GM12878 (cell line): ENCODE measurements around the gene GALK1. TPM values are rescaled to one million over a fixed set of nuclear protein-coding genes. Genes with fewer than 3 reads are reported as not detected.
"Not testable (repeated sequence)": the region's sequence is repeated elsewhere in the genome, so short reads cannot be mapped to it uniquely, and the experiment has no call there.

ENCODE experiments used
- ATAC-seq: fragments of 200-7000 bp; cut with Tn5 transposase; 3 replicates; pipeline ENCODE4 v1.9.1; 2020; ENCODE audit warnings: mild to moderate bottlenecking, moderate library complexity
- BruUV-seq: library from RNA; stranded (reverse); fragments of 400-500 nt; replicated peaks from 2 replicates; lab custom pipeline; 2021; lab: Mats Ljungman, UMichigan
- CTCF ChIA-PET: fragments of 300-600 bp; sonication (Branson Sonifier 250); formaldehyde crosslinking; extraction: SDS; loops from one replicate; lab custom pipeline; 2021; ENCODE audit warnings: inconsistent platforms; lab: Yijun Ruan, JAX
- POLR2A ChIA-PET: fragments of 350-600 bp; formaldehyde crosslinking; extraction: SDS; loops from one replicate; lab custom pipeline; 2021; ENCODE audit warnings: inconsistent platforms; lab: Charles Lee
- RAD21 ChIA-PET: fragments of 300-600 bp; sonication (Branson Sonifier 250); formaldehyde crosslinking; loops from one replicate; lab custom pipeline; 2023; ENCODE audit warnings: antibody characterized with exemption; ENCODE audit not compliant: unreplicated experiment; lab: Charles Lee
- SMC1A ChIA-PET: fragments of 300-600 bp; sonication (Branson Sonifier 250); formaldehyde crosslinking; loops from one replicate; lab custom pipeline; 2023; ENCODE audit not compliant: unreplicated experiment, uncharacterized antibody; lab: Charles Lee
- DNase-seq: peaks from one replicate; pipeline ENCODE4 v3.0.0-alpha.2; 2011; ENCODE audit warnings: low read depth, low spot score
- FAIRE-seq: peaks from 3 replicates; lab custom pipeline; 2011; peaks lifted over from hg19 to GRCh38; lab: Jason Lieb, UNC
- H2AFZ ChIP-seq: 2 replicates; pipeline ENCODE4 v1.6.0; 2011; ENCODE audit warnings: low read depth, low read length, control low read depth; ENCODE audit not compliant: control insufficient read depth
- H3K27ac ChIP-seq: 2 replicates; pipeline ENCODE4 v1.5.1; 2011; ENCODE audit warnings: control low read depth; ENCODE audit not compliant: control insufficient read depth, insufficient read depth
- H3K27me3 ChIP-seq, 2 experiments: replicated peaks in 1 of 2; 2 replicates each; pipeline versions ENCODE4 v1.6.0 to v1.6.1; 2011; ENCODE audit warnings: low read length in 1 of 2; ENCODE audit not compliant: control insufficient read depth in 2 of 2, insufficient read depth in 2 of 2
- H3K36me3 ChIP-seq, 2 experiments: 2 replicates each; pipeline ENCODE4 v1.5.1; 2011; ENCODE audit warnings: low read length in 1 of 2; ENCODE audit not compliant: control insufficient read depth in 2 of 2, insufficient read depth in 2 of 2
- H3K4me1 ChIP-seq: 2 replicates; pipeline ENCODE4 v1.6.1; 2011; ENCODE audit warnings: mild to moderate bottlenecking, low read length, moderate library complexity, mixed read lengths; ENCODE audit not compliant: control insufficient read depth, insufficient read depth
- H3K4me2 ChIP-seq: 2 replicates; pipeline ENCODE4 v1.6.0; 2011; ENCODE audit warnings: control low read depth; ENCODE audit not compliant: control insufficient read depth, insufficient read depth
- H3K4me3 ChIP-seq: fragments of 200-600 bp; sonication (generic); 2 replicates; pipeline ENCODE4 v1.5.1; 2016
- H3K79me2 ChIP-seq: 2 replicates; pipeline ENCODE4 v1.6.0; 2011; ENCODE audit warnings: low read length; ENCODE audit not compliant: control insufficient read depth, insufficient read depth
- H3K9ac ChIP-seq: 2 replicates; pipeline ENCODE4 v1.8.0; 2011; ENCODE audit warnings: low read length, control low read depth, mixed read lengths; ENCODE audit not compliant: control insufficient read depth, insufficient read depth
- H3K9me3 ChIP-seq: replicated peaks from 3 replicates; pipeline ENCODE4 v1.5.1; 2011; ENCODE audit warnings: mild to moderate bottlenecking, low read length; ENCODE audit not compliant: control insufficient read depth, insufficient read depth
- H4K20me1 ChIP-seq: 2 replicates; pipeline ENCODE4 v1.6.0; 2011; ENCODE audit not compliant: control insufficient read depth, insufficient read depth
- CHD1 ChIP-seq: IDR thresholded peaks from 2 replicates; pipeline ENCODE4 v1.6.1; 2012; ENCODE audit warnings: low read depth, low read length, improper control_type of control experiment
- KAT2A ChIP-seq: conservative IDR thresholded peaks from 2 replicates; pipeline ENCODE4 v1.6.1; 2011; ENCODE audit warnings: low read depth, low read length; ENCODE audit not compliant: control insufficient read depth
- SUPT20H ChIP-seq: IDR thresholded peaks from 2 replicates; pipeline ENCODE4 v1.6.1; 2011; ENCODE audit warnings: low read depth, mild to moderate bottlenecking, low read length, moderate library complexity, borderline replicate concordance; ENCODE audit not compliant: control insufficient read depth
- WGBS: methylation state at CpG from one replicate; pipeline ENCODE4 v1.1.6; 2016; ENCODE audit warnings: low lambda C conversion rate; ENCODE audit not compliant: insufficient replicate concordance, insufficient coverage; ENCODE audit errors: missing lambda C conversion rate; 5-methylcytosine and 5-hydroxymethylcytosine counted together
- in situ Hi-C: fragments of 300-500 bp; cut with MboI; formaldehyde crosslinking; loops from 9 replicates; pipeline ENCODE4 v1.14.3; 2018; ENCODE audit warnings: mixed read lengths
- intact Hi-C: fragments of 100-400 bp; cut with micrococcal nuclease; formaldehyde crosslinking; loops from one replicate; pipeline ENCODE4 v1.14.2; 2022; ENCODE audit not compliant: unreplicated experiment
- polyA plus RNA-seq, 11 experiments: library from polyadenylated mRNA; depleted of rRNA in 4 of 11; unstranded in 6 of 11; stranded (reverse) in 5 of 11; fragments of >200 nt; fragmentation: Nextera tagmentation in 4 of 11; fragmentation: Illumina TruSeq in 1 of 11; extraction: Ambion mirVana in 4 of 11; extraction: Trizol in 1 of 11; gene quantifications; 1 replicate in 1 of 11; 2 replicates in 10 of 11; pipeline versions ENCODE4 v1.2.1 to v1.2.3, GENCODE V29; 2011 to 2016; ENCODE audit warnings: inconsistent platforms in 2 of 11, missing spikeins in 2 of 11, low read depth in 1 of 11
- total RNA-seq, 4 experiments: library from RNA; depleted of rRNA in 3 of 4; stranded (reverse); fragments of >200 nt in 3 of 4; fragmentation: Illumina TruSeq in 1 of 4; extraction: Trizol in 1 of 4; gene quantifications; 2 replicates each; pipeline versions ENCODE4 v1.2.1 to v1.2.3, GENCODE V29; 2013 to 2021
- TF ChIP-seq, protein P1 (sequence below): fragments of 450-650 bp; IDR thresholded peaks from 2 replicates; pipeline ENCODE4 v1.6.1; 2017; ENCODE audit warnings: mild to moderate bottlenecking, low read depth, inconsistent platforms; ENCODE audit not compliant: poor library complexity, severe bottlenecking
- TF ChIP-seq, protein P2 (sequence below): IDR thresholded peaks from 2 replicates; pipeline ENCODE4 v1.6.1; 2012; ENCODE audit warnings: mild to moderate bottlenecking, low read depth, low read length
- TF ChIP-seq, protein P3 (sequence below): IDR thresholded peaks from 2 replicates; pipeline ENCODE4 v1.6.1; 2012; ENCODE audit warnings: low read depth, low read length, improper control_type of control experiment

The GALK1 gene
- total and polyA plus RNA-seq, 10 of the 15 experiments (the other 5 are each of a cell fraction or from before 2014, with no cell fraction given) = 0.21 to 43.8 (median 21.4) TPM

DNA sequence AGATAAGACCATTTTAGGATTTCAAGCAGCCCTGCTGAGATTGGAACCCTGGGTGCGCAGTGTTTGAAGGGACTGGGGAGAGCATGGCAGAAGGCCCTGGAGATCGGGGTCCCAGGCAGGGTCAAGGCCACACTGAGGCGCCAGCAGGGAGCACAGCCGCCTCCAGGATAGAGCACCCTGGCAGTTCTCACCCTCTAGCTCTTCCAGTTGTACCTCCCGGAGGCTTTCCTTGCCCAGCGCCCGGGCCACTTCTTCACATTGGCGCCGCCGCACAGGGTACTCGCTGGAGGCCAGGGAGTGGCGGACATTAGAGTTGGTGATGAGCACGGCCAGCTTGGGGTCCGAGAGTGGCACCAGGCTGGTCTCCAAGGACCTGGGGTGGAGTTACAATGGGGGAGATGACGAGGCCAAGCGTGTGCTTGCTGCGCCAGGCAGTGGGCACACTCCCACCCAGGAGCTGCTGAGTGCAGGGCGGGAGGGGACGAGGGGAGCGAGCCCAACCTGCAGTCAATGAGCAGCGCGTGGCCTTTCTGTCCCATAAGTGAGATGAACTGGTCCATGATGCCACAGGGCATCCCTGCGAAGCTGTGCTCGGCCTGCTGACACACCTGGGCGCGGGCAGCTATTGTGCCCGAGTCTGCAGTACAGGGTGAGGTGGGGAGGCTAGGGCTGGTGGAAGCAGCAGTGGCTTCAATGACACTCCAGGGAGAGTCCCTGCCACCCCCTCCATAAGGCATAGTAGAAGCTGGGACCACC is 2.3 kb downstream of the GALK1 start (continued):
- TF ChIP-seq, protein P1, sequence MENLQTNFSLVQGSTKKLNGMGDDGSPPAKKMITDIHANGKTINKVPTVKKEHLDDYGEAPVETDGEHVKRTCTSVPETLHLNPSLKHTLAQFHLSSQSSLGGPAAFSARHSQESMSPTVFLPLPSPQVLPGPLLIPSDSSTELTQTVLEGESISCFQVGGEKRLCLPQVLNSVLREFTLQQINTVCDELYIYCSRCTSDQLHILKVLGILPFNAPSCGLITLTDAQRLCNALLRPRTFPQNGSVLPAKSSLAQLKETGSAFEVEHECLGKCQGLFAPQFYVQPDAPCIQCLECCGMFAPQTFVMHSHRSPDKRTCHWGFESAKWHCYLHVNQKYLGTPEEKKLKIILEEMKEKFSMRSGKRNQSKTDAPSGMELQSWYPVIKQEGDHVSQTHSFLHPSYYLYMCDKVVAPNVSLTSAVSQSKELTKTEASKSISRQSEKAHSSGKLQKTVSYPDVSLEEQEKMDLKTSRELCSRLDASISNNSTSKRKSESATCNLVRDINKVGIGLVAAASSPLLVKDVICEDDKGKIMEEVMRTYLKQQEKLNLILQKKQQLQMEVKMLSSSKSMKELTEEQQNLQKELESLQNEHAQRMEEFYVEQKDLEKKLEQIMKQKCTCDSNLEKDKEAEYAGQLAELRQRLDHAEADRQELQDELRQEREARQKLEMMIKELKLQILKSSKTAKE = no peak
- no peak for TF ChIP-seq KAT2A
- TF ChIP-seq, protein P2, sequence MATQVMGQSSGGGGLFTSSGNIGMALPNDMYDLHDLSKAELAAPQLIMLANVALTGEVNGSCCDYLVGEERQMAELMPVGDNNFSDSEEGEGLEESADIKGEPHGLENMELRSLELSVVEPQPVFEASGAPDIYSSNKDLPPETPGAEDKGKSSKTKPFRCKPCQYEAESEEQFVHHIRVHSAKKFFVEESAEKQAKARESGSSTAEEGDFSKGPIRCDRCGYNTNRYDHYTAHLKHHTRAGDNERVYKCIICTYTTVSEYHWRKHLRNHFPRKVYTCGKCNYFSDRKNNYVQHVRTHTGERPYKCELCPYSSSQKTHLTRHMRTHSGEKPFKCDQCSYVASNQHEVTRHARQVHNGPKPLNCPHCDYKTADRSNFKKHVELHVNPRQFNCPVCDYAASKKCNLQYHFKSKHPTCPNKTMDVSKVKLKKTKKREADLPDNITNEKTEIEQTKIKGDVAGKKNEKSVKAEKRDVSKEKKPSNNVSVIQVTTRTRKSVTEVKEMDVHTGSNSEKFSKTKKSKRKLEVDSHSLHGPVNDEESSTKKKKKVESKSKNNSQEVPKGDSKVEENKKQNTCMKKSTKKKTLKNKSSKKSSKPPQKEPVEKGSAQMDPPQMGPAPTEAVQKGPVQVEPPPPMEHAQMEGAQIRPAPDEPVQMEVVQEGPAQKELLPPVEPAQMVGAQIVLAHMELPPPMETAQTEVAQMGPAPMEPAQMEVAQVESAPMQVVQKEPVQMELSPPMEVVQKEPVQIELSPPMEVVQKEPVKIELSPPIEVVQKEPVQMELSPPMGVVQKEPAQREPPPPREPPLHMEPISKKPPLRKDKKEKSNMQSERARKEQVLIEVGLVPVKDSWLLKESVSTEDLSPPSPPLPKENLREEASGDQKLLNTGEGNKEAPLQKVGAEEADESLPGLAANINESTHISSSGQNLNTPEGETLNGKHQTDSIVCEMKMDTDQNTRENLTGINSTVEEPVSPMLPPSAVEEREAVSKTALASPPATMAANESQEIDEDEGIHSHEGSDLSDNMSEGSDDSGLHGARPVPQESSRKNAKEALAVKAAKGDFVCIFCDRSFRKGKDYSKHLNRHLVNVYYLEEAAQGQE = no peak
- TF ChIP-seq, protein P3, sequence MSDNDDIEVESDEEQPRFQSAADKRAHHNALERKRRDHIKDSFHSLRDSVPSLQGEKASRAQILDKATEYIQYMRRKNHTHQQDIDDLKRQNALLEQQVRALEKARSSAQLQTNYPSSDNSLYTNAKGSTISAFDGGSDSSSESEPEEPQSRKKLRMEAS = no peak
- no peak for TF ChIP-seq CHD1
- TF ChIP-seq SUPT20H = no peak

DNA sequence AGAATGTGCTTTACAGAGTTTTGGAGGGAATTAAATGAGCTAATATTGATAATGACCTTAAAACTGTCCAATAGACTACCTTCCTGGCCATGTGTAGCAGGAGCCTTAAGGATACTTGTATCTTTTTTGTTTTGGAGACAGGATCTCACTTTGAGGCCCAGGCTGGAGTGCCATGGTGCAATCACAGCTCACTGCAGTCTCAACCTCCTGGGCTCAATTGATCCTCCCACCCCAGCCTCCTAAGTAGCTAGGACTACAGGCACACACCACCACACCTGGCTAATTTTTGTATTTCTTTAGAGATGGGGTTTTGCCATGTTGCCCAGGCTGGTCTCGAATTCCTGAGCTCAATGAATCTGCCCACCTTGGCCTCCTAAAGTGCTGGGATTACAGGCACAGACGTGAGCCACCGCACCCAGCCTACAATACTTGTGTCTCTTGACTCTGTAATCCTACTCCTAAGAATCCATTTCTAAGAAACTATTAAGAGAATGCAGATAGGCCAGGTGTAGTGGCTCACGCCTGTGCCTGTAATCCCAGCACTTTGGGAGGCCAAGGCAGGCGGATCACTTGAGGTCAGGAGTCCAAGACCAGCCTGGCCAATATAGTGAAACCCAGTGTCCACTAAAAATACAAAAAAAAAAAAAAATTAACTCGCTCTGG is 4.9 kb downstream of the GALK1 start:
- H3K36me3 ChIP-seq, H2AFZ ChIP-seq, FAIRE-seq, H3K9ac ChIP-seq, H3K27ac ChIP-seq, H4K20me1 ChIP-seq, H3K9me3 ChIP-seq, ATAC-seq, in situ Hi-C loops, BruUV-seq, intact Hi-C loops, H3K27me3 ChIP-seq, H3K4me3 ChIP-seq, H3K79me2 ChIP-seq, RAD21 ChIA-PET, DNase-seq, H3K4me2 ChIP-seq: not testable (repeated sequence)
- ChIA-PET SMC1A (interaction anchor here (0.9 kb wide), 1 partner anchor 99 kb away, joined by 3 read pairs; no protein-coding TSS in a partner anchor), POLR2A (interaction anchor here (0.6 to 1.5 kb wide), 2 partner anchors 9 to 105 kb away, joined by 3 to 4 read pairs; no protein-coding TSS in a partner anchor), CTCF (interaction anchor here (1.0 to 1.5 kb wide), 7 partner anchors 10 to 245 kb away, joined by 3 to 5 read pairs (median 3); no protein-coding TSS in a partner anchor)
- H3K4me1 ChIP-seq = peaks cover 12% of the 10 kb centered on the region
- WGBS = 89% methylated on average over 6 of the region's 6 CpGs
